Adrenal gland (tissue), 5 donors: ENCODE measurements around the gene MYH10.

Experiments
- POLR2A ChIP-seq, 2 donors: fragments of 450-650 bp; IDR thresholded peaks; one replicate each; pipeline ENCODE4 v1.6.1; 2017; ENCODE audit warnings: antibody characterized with exemption in 2 of 2, mild to moderate bottlenecking in 2 of 2, moderate library complexity in 1 of 2
- TF ChIP-seq, protein P1 (sequence below), 6 experiments: fragments of 450-650 bp in 4 of 6; fragments of 200-600 bp in 2 of 6; sonication (generic) in 1 of 6; IDR thresholded peaks; 1 replicate in 5 of 6; 2 replicates in 1 of 6; pipeline versions ENCODE4 v1.5.1 to v1.8.0; 2016 to 2021; ENCODE audit warnings: antibody characterized with exemption in 6 of 6, mild to moderate bottlenecking in 2 of 6, moderate library complexity in 1 of 6
- donor health status: DM: no; HTN: no; CAD: no.

DNA sequence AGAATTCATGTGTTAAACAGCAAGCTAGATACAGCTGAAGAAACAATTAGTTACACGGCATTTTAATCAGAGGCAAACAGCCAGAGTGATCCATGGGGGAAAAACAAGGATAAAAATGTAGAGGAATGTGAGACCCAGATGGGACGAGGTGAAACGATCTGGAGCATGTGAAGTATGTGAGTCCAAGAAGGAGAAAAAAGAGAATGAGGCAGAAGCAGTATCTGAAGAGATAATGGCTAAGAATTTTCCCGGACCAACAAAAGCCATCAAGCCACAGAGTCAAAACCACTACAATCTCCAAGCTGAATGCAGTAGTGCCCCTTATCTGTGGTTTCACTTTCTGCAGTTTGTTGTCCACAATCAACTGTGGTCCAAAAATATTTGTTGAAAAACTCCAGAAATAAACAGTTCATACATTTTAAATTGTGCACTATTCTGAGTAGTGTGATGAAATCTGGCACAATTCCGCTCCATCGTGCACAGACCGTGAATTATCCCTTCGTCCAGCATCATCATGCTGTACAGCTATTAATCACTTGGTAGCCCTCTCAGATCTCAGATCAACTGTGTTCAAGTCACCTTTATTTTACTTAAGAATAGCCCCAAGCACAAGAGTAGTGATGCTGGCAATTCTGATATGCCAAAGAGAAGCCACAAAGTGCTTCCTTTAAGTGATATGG, 18.8 kb downstream of the MYH10 start:
- TF ChIP-seq, protein P1, sequence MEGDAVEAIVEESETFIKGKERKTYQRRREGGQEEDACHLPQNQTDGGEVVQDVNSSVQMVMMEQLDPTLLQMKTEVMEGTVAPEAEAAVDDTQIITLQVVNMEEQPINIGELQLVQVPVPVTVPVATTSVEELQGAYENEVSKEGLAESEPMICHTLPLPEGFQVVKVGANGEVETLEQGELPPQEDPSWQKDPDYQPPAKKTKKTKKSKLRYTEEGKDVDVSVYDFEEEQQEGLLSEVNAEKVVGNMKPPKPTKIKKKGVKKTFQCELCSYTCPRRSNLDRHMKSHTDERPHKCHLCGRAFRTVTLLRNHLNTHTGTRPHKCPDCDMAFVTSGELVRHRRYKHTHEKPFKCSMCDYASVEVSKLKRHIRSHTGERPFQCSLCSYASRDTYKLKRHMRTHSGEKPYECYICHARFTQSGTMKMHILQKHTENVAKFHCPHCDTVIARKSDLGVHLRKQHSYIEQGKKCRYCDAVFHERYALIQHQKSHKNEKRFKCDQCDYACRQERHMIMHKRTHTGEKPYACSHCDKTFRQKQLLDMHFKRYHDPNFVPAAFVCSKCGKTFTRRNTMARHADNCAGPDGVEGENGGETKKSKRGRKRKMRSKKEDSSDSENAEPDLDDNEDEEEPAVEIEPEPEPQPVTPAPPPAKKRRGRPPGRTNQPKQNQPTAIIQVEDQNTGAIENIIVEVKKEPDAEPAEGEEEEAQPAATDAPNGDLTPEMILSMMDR (IDR thresholded peaks at IDR 0.05): no peak
- no peak for TF ChIP-seq POLR2A (IDR thresholded peaks at IDR 0.05)
